ENCODE data around the gene MPP3.

Gene MPP3

DNA sequence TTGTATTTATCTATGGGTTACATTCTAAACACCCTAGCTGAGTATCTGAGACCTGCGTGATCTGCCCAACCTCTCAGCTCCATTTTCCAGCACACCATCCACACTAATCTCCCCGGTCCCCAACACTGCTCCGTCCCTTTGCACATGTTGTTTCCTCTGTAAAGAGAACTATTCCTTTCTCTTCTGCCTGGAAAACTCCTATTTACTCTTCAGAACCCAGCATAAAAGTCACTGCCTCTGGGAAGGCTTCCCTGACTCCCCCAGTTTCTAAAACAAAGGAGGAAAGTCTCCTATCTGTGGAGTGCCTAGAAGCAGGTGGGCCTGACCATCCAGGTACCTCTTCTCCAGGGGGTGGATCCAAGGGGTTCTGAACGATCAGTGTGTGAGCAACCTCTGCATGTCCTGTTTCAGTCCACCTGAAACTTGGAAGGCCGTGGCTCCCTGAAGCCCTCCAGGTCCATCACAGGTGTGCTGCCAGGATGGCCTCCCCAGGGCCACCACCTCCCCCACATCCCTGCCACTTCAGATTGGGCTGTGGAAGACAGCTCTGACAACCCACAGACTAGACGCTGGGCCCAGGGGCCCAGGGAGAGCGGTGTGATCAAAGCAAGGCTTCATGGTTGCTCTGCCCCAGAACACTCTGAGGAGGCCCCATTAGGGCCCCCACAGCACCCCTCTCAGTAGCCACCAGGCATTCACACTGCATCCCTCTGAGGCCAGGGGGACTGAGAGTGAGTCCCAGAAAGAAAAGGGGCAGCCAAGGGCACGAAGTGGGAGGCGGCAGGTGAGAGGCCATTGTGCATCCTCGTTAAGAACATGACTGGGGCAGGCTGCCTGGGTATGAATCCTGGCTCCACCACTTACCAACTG is 20.3 kb downstream of the MPP3 start:
- no peak for TF ChIP-seq EGR1 (IDR thresholded peaks at IDR 0.05)
- no peak for TF ChIP-seq RAD21 (IDR thresholded peaks at IDR 0.05; ENCODE audit: low read depth)
- TF ChIP-seq EP300 (IDR thresholded peaks at IDR 0.05; ENCODE audit: borderline replicate concordance) = no peak
- TF ChIP-seq YY1 (IDR thresholded peaks at IDR 0.05; ENCODE audit: low read depth) = no peak
- no peak for TF ChIP-seq TEAD4 (IDR thresholded peaks at IDR 0.05)
- TF ChIP-seq FOXM1 (IDR thresholded peaks at IDR 0.05; ENCODE audit: borderline replicate concordance, low read depth) = no peak
- TF ChIP-seq, protein P1, sequence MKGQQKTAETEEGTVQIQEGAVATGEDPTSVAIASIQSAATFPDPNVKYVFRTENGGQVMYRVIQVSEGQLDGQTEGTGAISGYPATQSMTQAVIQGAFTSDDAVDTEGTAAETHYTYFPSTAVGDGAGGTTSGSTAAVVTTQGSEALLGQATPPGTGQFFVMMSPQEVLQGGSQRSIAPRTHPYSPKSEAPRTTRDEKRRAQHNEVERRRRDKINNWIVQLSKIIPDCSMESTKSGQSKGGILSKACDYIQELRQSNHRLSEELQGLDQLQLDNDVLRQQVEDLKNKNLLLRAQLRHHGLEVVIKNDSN (IDR thresholded peaks at IDR 0.05) = no peak
- TF ChIP-seq TAF1 (IDR thresholded peaks at IDR 0.05; ENCODE audit: low read depth) = no peak
- TF ChIP-seq, protein P2, sequence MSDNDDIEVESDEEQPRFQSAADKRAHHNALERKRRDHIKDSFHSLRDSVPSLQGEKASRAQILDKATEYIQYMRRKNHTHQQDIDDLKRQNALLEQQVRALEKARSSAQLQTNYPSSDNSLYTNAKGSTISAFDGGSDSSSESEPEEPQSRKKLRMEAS (IDR thresholded peaks at IDR 0.05) = no peak
- TF ChIP-seq CREB1 (IDR thresholded peaks at IDR 0.05; ENCODE audit: low read depth) = no peak
- TF ChIP-seq TCF12 (IDR thresholded peaks at IDR 0.05; ENCODE audit: low read depth) = no peak
- TF ChIP-seq, protein P3, sequence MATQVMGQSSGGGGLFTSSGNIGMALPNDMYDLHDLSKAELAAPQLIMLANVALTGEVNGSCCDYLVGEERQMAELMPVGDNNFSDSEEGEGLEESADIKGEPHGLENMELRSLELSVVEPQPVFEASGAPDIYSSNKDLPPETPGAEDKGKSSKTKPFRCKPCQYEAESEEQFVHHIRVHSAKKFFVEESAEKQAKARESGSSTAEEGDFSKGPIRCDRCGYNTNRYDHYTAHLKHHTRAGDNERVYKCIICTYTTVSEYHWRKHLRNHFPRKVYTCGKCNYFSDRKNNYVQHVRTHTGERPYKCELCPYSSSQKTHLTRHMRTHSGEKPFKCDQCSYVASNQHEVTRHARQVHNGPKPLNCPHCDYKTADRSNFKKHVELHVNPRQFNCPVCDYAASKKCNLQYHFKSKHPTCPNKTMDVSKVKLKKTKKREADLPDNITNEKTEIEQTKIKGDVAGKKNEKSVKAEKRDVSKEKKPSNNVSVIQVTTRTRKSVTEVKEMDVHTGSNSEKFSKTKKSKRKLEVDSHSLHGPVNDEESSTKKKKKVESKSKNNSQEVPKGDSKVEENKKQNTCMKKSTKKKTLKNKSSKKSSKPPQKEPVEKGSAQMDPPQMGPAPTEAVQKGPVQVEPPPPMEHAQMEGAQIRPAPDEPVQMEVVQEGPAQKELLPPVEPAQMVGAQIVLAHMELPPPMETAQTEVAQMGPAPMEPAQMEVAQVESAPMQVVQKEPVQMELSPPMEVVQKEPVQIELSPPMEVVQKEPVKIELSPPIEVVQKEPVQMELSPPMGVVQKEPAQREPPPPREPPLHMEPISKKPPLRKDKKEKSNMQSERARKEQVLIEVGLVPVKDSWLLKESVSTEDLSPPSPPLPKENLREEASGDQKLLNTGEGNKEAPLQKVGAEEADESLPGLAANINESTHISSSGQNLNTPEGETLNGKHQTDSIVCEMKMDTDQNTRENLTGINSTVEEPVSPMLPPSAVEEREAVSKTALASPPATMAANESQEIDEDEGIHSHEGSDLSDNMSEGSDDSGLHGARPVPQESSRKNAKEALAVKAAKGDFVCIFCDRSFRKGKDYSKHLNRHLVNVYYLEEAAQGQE (IDR thresholded peaks at IDR 0.05; ENCODE audit: low read depth) = no peak
- no peak for TF ChIP-seq ZBTB7A (IDR thresholded peaks at IDR 0.05; ENCODE audit: low read depth)
- no peak for TF ChIP-seq NFIC (IDR thresholded peaks at IDR 0.05)
- TF ChIP-seq CEBPB (IDR thresholded peaks at IDR 0.05) = no peak

- TF ChIP-seq EGR1 (IDR thresholded peaks at IDR 0.05) (no peak), FOXM1 (IDR thresholded peaks at IDR 0.05; ENCODE audit: borderline replicate concordance, low read depth) (no peak), ZBTB7A (IDR thresholded peaks at IDR 0.05; ENCODE audit: low read depth) (no peak), CEBPB (IDR thresholded peaks at IDR 0.05) (no peak), TCF12 (IDR thresholded peaks at IDR 0.05; ENCODE audit: low read depth) (no peak), TEAD4 (IDR thresholded peaks at IDR 0.05) (no peak), NFIC (IDR thresholded peaks at IDR 0.05) (no peak), YY1 (IDR thresholded peaks at IDR 0.05; ENCODE audit: low read depth) (no peak), CREB1 (IDR thresholded peaks at IDR 0.05; ENCODE audit: low read depth) (no peak), TAF1 (IDR thresholded peaks at IDR 0.05; ENCODE audit: low read depth) (no peak), RAD21 (IDR thresholded peaks at IDR 0.05; ENCODE audit: low read depth) (no peak), EP300 (IDR thresholded peaks at IDR 0.05; ENCODE audit: borderline replicate concordance) (no peak)
- TF ChIP-seq, protein P3 (IDR thresholded peaks at IDR 0.05; ENCODE audit: low read depth) = no peak
- TF ChIP-seq, protein P1 (IDR thresholded peaks at IDR 0.05) = no peak
- TF ChIP-seq, protein P2 (IDR thresholded peaks at IDR 0.05) = no peak
These were observed 22.1 kb downstream of the MPP3 start for GRCh38 chr17:43810823-43811222.

- TF ChIP-seq, protein P2 (IDR thresholded peaks at IDR 0.05) = no peak
- TF ChIP-seq TCF12 (IDR thresholded peaks at IDR 0.05; ENCODE audit: low read depth) (no peak), RAD21 (IDR thresholded peaks at IDR 0.05; ENCODE audit: low read depth) (no peak), TEAD4 (IDR thresholded peaks at IDR 0.05) (no peak), EP300 (IDR thresholded peaks at IDR 0.05; ENCODE audit: borderline replicate concordance) (no peak), NFIC (IDR thresholded peaks at IDR 0.05) (no peak), EGR1 (IDR thresholded peaks at IDR 0.05) (no peak)
These were observed 22.7 kb downstream of the MPP3 start for GRCh38 chr17:43810226-43810715.

DNA sequence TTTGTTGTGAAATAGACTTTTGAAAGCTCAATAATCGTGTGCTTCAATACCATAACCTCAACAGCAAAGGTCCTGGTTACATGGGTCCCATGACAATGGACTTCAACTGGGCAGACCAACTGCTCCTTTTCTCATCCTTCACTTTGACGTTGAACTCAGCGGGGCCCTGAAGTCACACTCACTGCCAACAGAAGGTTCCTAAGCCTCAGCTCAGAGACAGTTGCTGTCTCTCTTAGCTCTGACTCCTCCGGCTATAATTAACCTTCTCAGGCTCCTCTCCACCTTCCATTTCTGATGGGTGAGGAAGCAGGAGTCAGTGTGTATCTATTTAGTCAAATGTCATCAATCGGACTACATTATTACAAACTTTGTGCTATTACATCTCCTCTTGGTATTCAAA is 23.8 kb downstream of the MPP3 start:
- no peak for TF ChIP-seq TCF12 (IDR thresholded peaks at IDR 0.05; ENCODE audit: low read depth)
- no peak for TF ChIP-seq TAF1 (IDR thresholded peaks at IDR 0.05; ENCODE audit: low read depth)
- no peak for TF ChIP-seq TEAD4 (IDR thresholded peaks at IDR 0.05)
- TF ChIP-seq EGR1 (IDR thresholded peaks at IDR 0.05) = no peak
- TF ChIP-seq CREB1 (IDR thresholded peaks at IDR 0.05; ENCODE audit: low read depth) = no peak

- TF ChIP-seq CEBPB (IDR thresholded peaks at IDR 0.05) = no peak
- TF ChIP-seq NFIC (IDR thresholded peaks at IDR 0.05) = no peak
- no peak for TF ChIP-seq EGR1 (IDR thresholded peaks at IDR 0.05)
These were observed 24.9 kb downstream of the MPP3 start for GRCh38 chr17:43808076-43808475.
